GM21515 (cell line): Measurements from ENCODE around the gene CCDC61.

Experiments
- ATAC-seq: cut with Tn5 transposase; IDR thresholded peaks from one replicate; pipeline ENCODE4 v1.9.1; 2021; ENCODE audit not compliant: unreplicated experiment

Gene CCDC61

GRCh38 chr19:46036744-46037128, 41.5 kb downstream of the CCDC61 start:
- ATAC-seq = no peak

- ATAC-seq = no peak
Measured at GRCh38 chr19:46040125-46040524, 44.9 kb downstream of the CCDC61 start.

GRCh38 chr19:46040952-46041500, 45.8 kb downstream of the CCDC61 start, which contains the start of gene IGFL4:
Gene IGFL4, minus strand, starts transcription at chr19:46041002. Its CDS starts 40 bp downstream, at chr19:46040962.
- ATAC-seq = no peak

- ATAC-seq = no peak
Measured at GRCh38 chr19:46042252-46042883, 47.1 kb downstream of the CCDC61 start.

GRCh38 chr19:46043519-46043918, 48.3 kb downstream of the CCDC61 start:
- no peak for ATAC-seq

GRCh38 chr19:46049597-46049996, 54.3 kb downstream of the CCDC61 start:
- ATAC-seq = no peak

- no peak for ATAC-seq
Measured at GRCh38 chr19:46052896-46053295, 57.6 kb downstream of the CCDC61 start.

- ATAC-seq = no peak
Measured at GRCh38 chr19:46056536-46056935, 61.3 kb downstream of the CCDC61 start.

- ATAC-seq = no peak
Measured at GRCh38 chr19:46058778-46059177, 63.5 kb downstream of the CCDC61 start.

- no peak for ATAC-seq
Measured at GRCh38 chr19:46060012-46060411, 64.7 kb downstream of the CCDC61 start.

- ATAC-seq = no peak
Measured at GRCh38 chr19:46063201-46063600, 67.9 kb downstream of the CCDC61 start.

- ATAC-seq = no peak
Measured at GRCh38 chr19:46065486-46066071, 70.3 kb downstream of the CCDC61 start.

GRCh38 chr19:46066471-46066870, 71.2 kb downstream of the CCDC61 start:
- no peak for ATAC-seq

- ATAC-seq = no peak
Measured at GRCh38 chr19:46067691-46068090, 72.4 kb downstream of the CCDC61 start.
